ENCODE data around the gene CAPN10.

GRCh38 chr2:240573071-240573515 lies 13.4 kb upstream of the CAPN10 start:
- TF ChIP-seq ZNF274 (IDR thresholded peaks at IDR 0.05; ENCODE audit: low read depth, low read length) = no peak
- TF ChIP-seq YY1 (IDR thresholded peaks at IDR 0.05; ENCODE audit: insufficient read depth, insufficient read length) = no peak

Data from NT2/D1 (cell line).